Natural killer cell (primary cell): Measurements from ENCODE around the gene RYR2. TPM values are rescaled to one million over a fixed set of nuclear protein-coding genes. Genes with fewer than 3 reads are reported as not detected.

Experiments
- ATAC-seq, 3 donors: fragments of 150-1000 bp in 2 of 3; fragments of 200-7000 bp in 1 of 3; cut with Tn5 transposase; 1 replicate in 1 of 3; 2 replicates in 2 of 3; pipeline ENCODE4 v1.10.0; 2021; ENCODE audit warnings: mild to moderate bottlenecking in 2 of 3, moderate library complexity in 2 of 3
- DNase-seq, 2 donors: peaks; one replicate each; pipeline versions ENCODE4 v3.0.0 to v3.0.0-alpha.2; 2013 to 2021; ENCODE audit warnings: mixed read lengths in 1 of 2
- H3K27ac ChIP-seq: one replicate; pipeline ENCODE4 v1.5.1; 2013; ENCODE audit warnings: mild to moderate bottlenecking, low read length
- H3K27me3 ChIP-seq: one replicate; pipeline ENCODE4 v1.6.1; 2013; ENCODE audit warnings: low read length; ENCODE audit not compliant: control insufficient read depth, insufficient read depth
- H3K36me3 ChIP-seq: one replicate; pipeline ENCODE4 v1.6.1; 2013; ENCODE audit warnings: low read length; ENCODE audit not compliant: control insufficient read depth, insufficient read depth
- H3K4me1 ChIP-seq: one replicate; pipeline ENCODE4 v1.6.1; 2013; ENCODE audit warnings: low read length; ENCODE audit not compliant: control insufficient read depth, insufficient read depth
- H3K4me3 ChIP-seq: one replicate; pipeline ENCODE4 v1.5.1; 2013; ENCODE audit warnings: low read length
- H3K9me3 ChIP-seq: one replicate; pipeline ENCODE4 v1.6.1; 2013; ENCODE audit warnings: low read length; ENCODE audit not compliant: control insufficient read depth, insufficient read depth
- H3K27ac Mint-ChIP-seq, 2 donors: one replicate each; pipeline ENCODE4 v1.8.0; 2022; ENCODE audit warnings: mild to moderate bottlenecking in 2 of 2, mixed read lengths in 2 of 2, moderate library complexity in 1 of 2
- H3K27me3 Mint-ChIP-seq, 2 donors: one replicate each; pipeline ENCODE4 v1.8.0; 2022; ENCODE audit warnings: low read depth in 2 of 2, mixed read lengths in 2 of 2
- H3K36me3 Mint-ChIP-seq: one replicate; pipeline ENCODE4 v1.8.0; 2022; ENCODE audit warnings: mixed read lengths
- H3K4me1 Mint-ChIP-seq, 2 donors: one replicate each; pipeline ENCODE4 v1.8.0; 2022; ENCODE audit warnings: mixed read lengths in 2 of 2
- H3K4me3 Mint-ChIP-seq: one replicate; pipeline ENCODE4 v1.8.0; 2022; ENCODE audit warnings: mild to moderate bottlenecking, moderate library complexity, mixed read lengths
- H3K9me3 Mint-ChIP-seq, 2 donors: one replicate each; pipeline ENCODE4 v1.8.0; 2022; ENCODE audit warnings: mixed read lengths in 2 of 2
- CTCF ChIP-seq: fragments of 200-600 bp; IDR thresholded peaks from one replicate; pipeline ENCODE4 v1.8.0; 2022; ENCODE audit warnings: antibody characterized with exemption
- WGBS: methylation state at CpG from one replicate; pipeline ENCODE4 v1.1.7; 2013; ENCODE audit warnings: missing lambda C conversion rate; ENCODE audit not compliant: insufficient coverage; 5-methylcytosine and 5-hydroxymethylcytosine counted together
- intact Hi-C: fragments of 100-400 bp; cut with micrococcal nuclease; formaldehyde crosslinking; loops from one replicate; pipeline ENCODE4 v1.14.2; 2022
- total RNA-seq, 4 donors: library from RNA; stranded (reverse); fragments of 120-200 nt in 1 of 4; gene quantifications; one replicate each; pipeline versions ENCODE4 v1.2.3 to v1.2.4, GENCODE V29; 2013 to 2022

The RYR2 gene
- total RNA-seq, 3 donors from 2014 or later (not counting 1 experiment from before 2014, with no cell fraction given) = 0.13 to 1.2 (median 0.38) TPM

GRCh38 chr1:237133921-237134320, 91.9 kb downstream of the RYR2 start:
- Histone ChIP-seq H3K4me1 (no peaks in the 10 kb centered on the region), H3K36me3 (no peaks in the 10 kb centered on the region), H3K9me3 (peaks cover 3% of the 10 kb centered on the region), H3K27me3 (no peaks in the 10 kb centered on the region), H3K4me3 (no peak overlapping the region), H3K27ac (no peak overlapping the region)
- ATAC-seq = no peak
- intact Hi-C loops = no loop called here
- 40% methylated on average over 3 of the region's 3 CpGs for WGBS
- Mint-ChIP-seq H3K9me3 (peaks cover 7 to 14% of the 10 kb centered on the region in 2 donors), H3K4me3 (no peak overlapping the region), H3K4me1 (no peaks in the 10 kb centered on the region), H3K27me3 (no peaks in the 10 kb centered on the region), H3K27ac (no peak overlapping the region), H3K36me3 (no peaks in the 10 kb centered on the region)
- no peak for DNase-seq
- no peak for TF ChIP-seq CTCF

- no peaks in the 10 kb centered on the region for H3K36me3 Mint-ChIP-seq
- no peak overlapping the region for H3K4me3 Mint-ChIP-seq
- Histone ChIP-seq H3K9me3 (peaks cover 3% of the 10 kb centered on the region), H3K36me3 (no peaks in the 10 kb centered on the region), H3K27me3 (no peaks in the 10 kb centered on the region), H3K4me3 (no peak overlapping the region), H3K27ac (no peak overlapping the region), H3K4me1 (no peaks in the 10 kb centered on the region)
- no peaks in the 10 kb centered on the region for H3K4me1 Mint-ChIP-seq
- no peak for TF ChIP-seq CTCF
- H3K9me3 Mint-ChIP-seq = peaks cover 7 to 11% of the 10 kb centered on the region in 2 donors
- intact Hi-C loops = no loop called here
- ATAC-seq (no peak), DNase-seq (no peak)
- 88% methylated on average over 2 of the region's 2 CpGs for WGBS
- H3K27me3 Mint-ChIP-seq = no peaks in the 10 kb centered on the region
- no peak overlapping the region for H3K27ac Mint-ChIP-seq
Measured at GRCh38 chr1:237134929-237135328, 92.9 kb downstream of the RYR2 start.

- DNase-seq (no peak), ATAC-seq (no peak)
- Histone ChIP-seq H3K27me3 (no peaks in the 10 kb centered on the region), H3K4me1 (no peaks in the 10 kb centered on the region), H3K36me3 (no peaks in the 10 kb centered on the region), H3K27ac (no peak overlapping the region), H3K4me3 (no peak overlapping the region), H3K9me3 (no peaks in the 10 kb centered on the region)
- peaks cover 0 to 2% of the 10 kb centered on the region in 2 donors for H3K9me3 Mint-ChIP-seq
- no peak overlapping the region for H3K4me3 Mint-ChIP-seq
- H3K4me1 Mint-ChIP-seq = no peaks in the 10 kb centered on the region
- TF ChIP-seq CTCF = no peak
- no peaks in the 10 kb centered on the region for H3K27me3 Mint-ChIP-seq
- no peaks in the 10 kb centered on the region for H3K36me3 Mint-ChIP-seq
- H3K27ac Mint-ChIP-seq = no peak overlapping the region
- intact Hi-C loops = no loop called here
Measured at GRCh38 chr1:237138551-237138950, 96.6 kb downstream of the RYR2 start.

GRCh38 chr1:237139732-237140131, 97.7 kb downstream of the RYR2 start:
- Mint-ChIP-seq H3K36me3 (no peaks in the 10 kb centered on the region), H3K9me3 (peaks cover 0 to 2% of the 10 kb centered on the region in 2 donors), H3K27me3 (no peaks in the 10 kb centered on the region), H3K4me1 (no peaks in the 10 kb centered on the region), H3K4me3 (no peak overlapping the region), H3K27ac (no peak overlapping the region)
- Histone ChIP-seq H3K36me3 (no peaks in the 10 kb centered on the region), H3K27me3 (no peaks in the 10 kb centered on the region), H3K4me1 (no peaks in the 10 kb centered on the region), H3K4me3 (no peak overlapping the region), H3K9me3 (no peaks in the 10 kb centered on the region), H3K27ac (no peak overlapping the region)
- 78% methylated on average over 8 of the region's 8 CpGs for WGBS
- intact Hi-C loops = no loop called here
- ATAC-seq (no peak), DNase-seq (no peak)
- TF ChIP-seq CTCF = no peak
